HUES48 (cell line): ENCODE measurements around the gene THBD.
A peak's percentile ranks its signal among the peaks of the same experiment; 100 is the strongest.

Source experiments
- H3K27ac ChIP-seq: one replicate; pipeline ENCODE4 v1.7.0; 2013; ENCODE audit warnings: low read depth, low read length, inconsistent platforms
- H3K27me3 ChIP-seq: 2 replicates; pipeline ENCODE4 v1.6.1; 2013; ENCODE audit warnings: mild to moderate bottlenecking, low read length; ENCODE audit not compliant: control insufficient read depth, insufficient read depth
- H3K36me3 ChIP-seq: 2 replicates; pipeline ENCODE4 v1.6.1; 2013; ENCODE audit warnings: low read length; ENCODE audit not compliant: control insufficient read depth, insufficient read depth
- H3K4me1 ChIP-seq: 2 replicates; pipeline ENCODE4 v1.6.1; 2013; ENCODE audit warnings: mild to moderate bottlenecking, low read length; ENCODE audit not compliant: control insufficient read depth, insufficient read depth
- H3K4me3 ChIP-seq: 2 replicates; pipeline ENCODE4 v1.5.1; 2013; ENCODE audit warnings: mild to moderate bottlenecking, low read depth, low read length
- H3K9ac ChIP-seq: 2 replicates; pipeline ENCODE4 v1.6.1; 2013; ENCODE audit warnings: mild to moderate bottlenecking, low read depth, low read length, moderate library complexity
- H3K9me3 ChIP-seq: 2 replicates; pipeline ENCODE4 v1.6.1; 2013; ENCODE audit warnings: low read length; ENCODE audit not compliant: control insufficient read depth, insufficient read depth

THBD gene

GRCh38 chr20:23047738-23048214, 1.7 kb downstream of the THBD start:
- peak overlapping the region; percentile 71; the same call in 1 of the 2 replicates for H3K4me3 ChIP-seq
- H3K9me3 ChIP-seq, result no peaks in the 10 kb centered on the region
- H3K36me3 ChIP-seq, result no peaks in the 10 kb centered on the region
- H3K9ac ChIP-seq, result no peak overlapping the region
- H3K27me3 ChIP-seq, result peaks cover 92% of the 10 kb centered on the region
- H3K4me1 ChIP-seq, result peaks cover 25% of the 10 kb centered on the region
- no peak overlapping the region for H3K27ac ChIP-seq

GRCh38 chr20:23047001-23047737, 2.3 kb downstream of the THBD start:
- Histone ChIP-seq H3K9ac (no peak overlapping the region), H3K27ac (no peak overlapping the region), H3K36me3 (no peaks in the 10 kb centered on the region), H3K9me3 (no peaks in the 10 kb centered on the region), H3K4me3 (no peak overlapping the region), H3K4me1 (peaks cover 31% of the 10 kb centered on the region), H3K27me3 (peaks cover 87% of the 10 kb centered on the region)

- H3K27me3 ChIP-seq, result peaks cover 84% of the 10 kb centered on the region
- no peaks in the 10 kb centered on the region for H3K36me3 ChIP-seq
- H3K27ac ChIP-seq, result no peak overlapping the region
- peaks cover 34% of the 10 kb centered on the region for H3K4me1 ChIP-seq
- H3K9ac ChIP-seq, result no peak overlapping the region
- no peaks in the 10 kb centered on the region for H3K9me3 ChIP-seq
- H3K4me3 ChIP-seq, result no peak overlapping the region
These were observed 3.0 kb downstream of the THBD start for GRCh38 chr20:23046431-23046830.

GRCh38 chr20:23043376-23043775, 6.1 kb downstream of the THBD start:
- no peak overlapping the region for H3K9ac ChIP-seq
- no peak overlapping the region for H3K27ac ChIP-seq
- peaks cover 31% of the 10 kb centered on the region for H3K4me1 ChIP-seq
- H3K27me3 ChIP-seq, result peaks cover 79% of the 10 kb centered on the region
- H3K4me3 ChIP-seq, result no peak overlapping the region
- H3K36me3 ChIP-seq, result no peaks in the 10 kb centered on the region
- no peaks in the 10 kb centered on the region for H3K9me3 ChIP-seq

GRCh38 chr20:23042270-23042669, 7.2 kb downstream of the THBD start:
- Histone ChIP-seq H3K4me1 (peaks cover 25% of the 10 kb centered on the region), H3K4me3 (no peak overlapping the region), H3K27ac (no peak overlapping the region), H3K36me3 (no peaks in the 10 kb centered on the region), H3K9me3 (no peaks in the 10 kb centered on the region), H3K27me3 (peaks cover 79% of the 10 kb centered on the region), H3K9ac (no peak overlapping the region)

- no peaks in the 10 kb centered on the region for H3K36me3 ChIP-seq
- no peak overlapping the region for H3K4me3 ChIP-seq
- H3K9me3 ChIP-seq, result no peaks in the 10 kb centered on the region
- no peak overlapping the region for H3K27ac ChIP-seq
- peaks cover 80% of the 10 kb centered on the region for H3K27me3 ChIP-seq
- H3K4me1 ChIP-seq, result peaks cover 25% of the 10 kb centered on the region
- no peak overlapping the region for H3K9ac ChIP-seq
These were observed 9.5 kb downstream of the THBD start for GRCh38 chr20:23039885-23040508.

GRCh38 chr20:23039136-23039875, 10.2 kb downstream of the THBD start:
- no peaks in the 10 kb centered on the region for H3K36me3 ChIP-seq
- H3K4me1 ChIP-seq, result peaks cover 25% of the 10 kb centered on the region
- no peak overlapping the region for H3K4me3 ChIP-seq
- no peak overlapping the region for H3K9ac ChIP-seq
- peaks cover 82% of the 10 kb centered on the region for H3K27me3 ChIP-seq
- H3K9me3 ChIP-seq, result no peaks in the 10 kb centered on the region
- H3K27ac ChIP-seq, result no peak overlapping the region

GRCh38 chr20:23037017-23037481, 12.4 kb downstream of the THBD start:
- Histone ChIP-seq H3K9ac (no peak overlapping the region), H3K4me3 (no peak overlapping the region), H3K36me3 (no peaks in the 10 kb centered on the region), H3K27ac (no peak overlapping the region), H3K4me1 (peaks cover 7% of the 10 kb centered on the region; the same call in 1 of the 2 replicates), H3K27me3 (peaks cover 84% of the 10 kb centered on the region), H3K9me3 (no peaks in the 10 kb centered on the region)

- Histone ChIP-seq H3K27ac (no peak overlapping the region), H3K27me3 (peaks cover 80% of the 10 kb centered on the region), H3K36me3 (no peaks in the 10 kb centered on the region), H3K9ac (no peak overlapping the region), H3K4me1 (peaks cover under 1% of the 10 kb centered on the region; the same call in 1 of the 2 replicates), H3K4me3 (no peak overlapping the region), H3K9me3 (no peaks in the 10 kb centered on the region)
These were observed 13.1 kb downstream of the THBD start for GRCh38 chr20:23036371-23036770.

GRCh38 chr20:23035731-23036130, 13.7 kb downstream of the THBD start:
- peak overlapping the region; percentile 53 for H3K4me3 ChIP-seq
- peaks cover 77% of the 10 kb centered on the region for H3K27me3 ChIP-seq

More at GRCh38 chr20:23035731-23036130, 13.7 kb downstream of the THBD start:
- H3K27ac ChIP-seq, result no peak overlapping the region
- H3K9ac ChIP-seq, result no peak overlapping the region
- no peaks in the 10 kb centered on the region for H3K36me3 ChIP-seq
- H3K9me3 ChIP-seq, result no peaks in the 10 kb centered on the region
- no peaks in the 10 kb centered on the region for H3K4me1 ChIP-seq
